SK-N-SH (cell line): ENCODE data around the gene NEAT1. TPM values are rescaled to one million over a fixed set of nuclear protein-coding genes. Genes with fewer than 3 reads are reported as not detected.

Experiments used
- CTCF ChIA-PET: fragments of 300-600, 350-600 bp; formaldehyde crosslinking; extraction: SDS; loops from one replicate; lab custom pipeline; 2021; lab: Yijun Ruan, JAX
- POLR2A ChIA-PET: fragments of 350-600 bp; sonication (Branson Sonifier 250); formaldehyde crosslinking; extraction: SDS; loops from one replicate; lab custom pipeline; 2020; ENCODE audit warnings: antibody characterized with exemption, inconsistent platforms; lab: Yijun Ruan, JAX
- DNase-seq: peaks from one replicate; pipeline ENCODE4 v3.0.0; 2012
- H2AFZ ChIP-seq: fragments of 200-600 bp; sonication (generic); 2 replicates; pipeline ENCODE4 v1.8.1; 2016; ENCODE audit warnings: antibody characterized with exemption, mild to moderate bottlenecking, low read depth
- H3F3A ChIP-seq: fragments of 200-600 bp; sonication (generic); replicated peaks from 2 replicates; pipeline ENCODE3; 2016; ENCODE audit warnings: antibody characterized with exemption, mild to moderate bottlenecking; ENCODE audit not compliant: insufficient read depth
- H3K27ac ChIP-seq, 2 experiments: fragments of 200-500 bp in 1 of 2; fragments of 200-600 bp in 1 of 2; sonication (Bioruptor generic) in 1 of 2; sonication (generic), shearing (Covaris generic) in 1 of 2; 2 replicates each; pipeline versions ENCODE4 v1.5.1 to v1.6.1; 2014 to 2016; ENCODE audit warnings: low read depth in 2 of 2, inconsistent platforms in 1 of 2, low read length in 1 of 2, mild to moderate bottlenecking in 1 of 2, mixed read lengths in 1 of 2
- H3K27me3 ChIP-seq: fragments of 200-600 bp; sonication (generic), shearing (Covaris generic); 2 replicates; pipeline ENCODE4 v1.6.1; 2016; ENCODE audit warnings: mixed run types; ENCODE audit not compliant: insufficient read depth
- H3K36me3 ChIP-seq, 2 experiments: fragments of 200-500 bp in 1 of 2; fragments of 200-600 bp in 1 of 2; sonication (Bioruptor generic) in 1 of 2; sonication (generic) in 1 of 2; replicated peaks in 1 of 2; 2 replicates each; pipeline versions ENCODE3 to v1.5.1; 2014 to 2016; ENCODE audit warnings: low read length in 1 of 2, mild to moderate bottlenecking in 1 of 2; ENCODE audit not compliant: insufficient read depth in 2 of 2, control insufficient read depth in 1 of 2
- H3K4me1 ChIP-seq, 2 experiments: fragments of 200-500 bp in 1 of 2; fragments of 200-600 bp in 1 of 2; sonication (Bioruptor generic) in 1 of 2; sonication (generic), shearing (Covaris generic) in 1 of 2; 2 replicates each; pipeline versions ENCODE4 v1.5.1 to v1.6.1; 2014 to 2016; ENCODE audit warnings: low read depth in 1 of 2, low read length in 1 of 2, mixed run types in 1 of 2; ENCODE audit not compliant: insufficient read depth in 2 of 2, control insufficient read depth in 1 of 2
- H3K4me2 ChIP-seq: fragments of 200-600 bp; sonication (generic), shearing (Covaris generic); 2 replicates; pipeline ENCODE4 v1.6.1; 2017; ENCODE audit warnings: mixed run types
- H3K4me3 ChIP-seq, 2 experiments: fragments of 200-500 bp in 1 of 2; fragments of 200-600 bp in 1 of 2; sonication (Bioruptor generic) in 1 of 2; sonication (generic), shearing (Covaris generic) in 1 of 2; 2 replicates each; pipeline versions ENCODE4 v1.5.1 to v1.8.1; 2014 to 2016; ENCODE audit warnings: low read depth in 2 of 2, inconsistent platforms in 1 of 2, low read length in 1 of 2, mild to moderate bottlenecking in 1 of 2, mixed read lengths in 1 of 2, moderate library complexity in 1 of 2
- H3K79me2 ChIP-seq: fragments of 200-600 bp; sonication (generic); 2 replicates; pipeline ENCODE4 v1.8.1; 2017; ENCODE audit warnings: mild to moderate bottlenecking; ENCODE audit not compliant: insufficient read depth
- H3K9ac ChIP-seq: fragments of 200-600 bp; sonication (generic); 2 replicates; pipeline ENCODE4 v1.6.1; 2017; ENCODE audit warnings: mixed run types
- H3K9me2 ChIP-seq: fragments of 200-600 bp; sonication (generic); 2 replicates; pipeline ENCODE4 v1.6.1; 2017; ENCODE audit warnings: mixed run types
- H3K9me3 ChIP-seq: fragments of 200-600 bp; sonication (generic); 2 replicates; pipeline ENCODE4 v1.6.1; 2017; ENCODE audit warnings: mixed run types, mild to moderate bottlenecking, moderate library complexity
- H4K20me1 ChIP-seq: fragments of 200-600 bp; sonication (generic); 2 replicates; pipeline ENCODE4 v1.6.1; 2017; ENCODE audit warnings: mild to moderate bottlenecking, mixed run types; ENCODE audit not compliant: insufficient read depth
- CHD2 ChIP-seq: fragments of 150-350 bp; IDR thresholded peaks from 2 replicates; pipeline ENCODE4 v1.6.1; 2018; ENCODE audit warnings: low read length; ENCODE audit not compliant: partially characterized antibody
- ELF1 ChIP-seq: IDR thresholded peaks from 2 replicates; pipeline ENCODE4 v1.4.0; 2012
- EP300 ChIP-seq, 2 experiments: IDR thresholded peaks; 2 replicates each; pipeline versions ENCODE4 v1.4.0 to v1.6.1; 2012; ENCODE audit warnings: borderline replicate concordance in 1 of 2, low read depth in 1 of 2, low read length in 1 of 2
- FOSL2 ChIP-seq: IDR thresholded peaks from 2 replicates; pipeline ENCODE4 v1.4.0; 2012; ENCODE audit warnings: low read depth, mild to moderate bottlenecking, moderate library complexity, borderline replicate concordance
- GABPA ChIP-seq: IDR thresholded peaks from 2 replicates; pipeline ENCODE4 v1.4.0; 2012; ENCODE audit warnings: low read depth, mild to moderate bottlenecking
- GATA2 ChIP-seq: sonication (generic); formaldehyde crosslinking; IDR thresholded peaks from 2 replicates; pipeline ENCODE4 v1.5.0; 2020; ENCODE audit warnings: mild to moderate bottlenecking, missing genetic modification reagents
- JUND ChIP-seq: IDR thresholded peaks from 2 replicates; pipeline ENCODE4 v1.4.0; 2012
- MEF2A ChIP-seq: IDR thresholded peaks from 2 replicates; pipeline ENCODE4 v1.4.0; 2012; ENCODE audit warnings: low read depth, borderline replicate concordance
- NRF1 ChIP-seq: IDR thresholded peaks from 2 replicates; pipeline ENCODE4 v1.6.1; 2012; ENCODE audit warnings: low read depth, mild to moderate bottlenecking, low read length
- POLR2AphosphoS5 ChIP-seq: IDR thresholded peaks from 2 replicates; pipeline ENCODE4 v1.6.1; 2012; ENCODE audit warnings: low read depth, low read length
- RAD21 ChIP-seq: IDR thresholded peaks from 2 replicates; pipeline ENCODE4 v1.6.1; 2012; ENCODE audit warnings: mild to moderate bottlenecking, low read length
- SIN3A ChIP-seq: IDR thresholded peaks from 2 replicates; pipeline ENCODE4 v1.6.1; 2012; ENCODE audit warnings: low read depth, mild to moderate bottlenecking, low read length, moderate library complexity, borderline replicate concordance
- TAF1 ChIP-seq: IDR thresholded peaks from 2 replicates; pipeline ENCODE4 v1.6.1; 2012; ENCODE audit warnings: low read depth, mild to moderate bottlenecking, low read length, moderate library complexity, borderline replicate concordance
- TCF12 ChIP-seq: IDR thresholded peaks from 2 replicates; pipeline ENCODE4 v1.4.0; 2012
- WGBS: methylation state at CpG from one replicate; pipeline ENCODE4 v1.1.6; 2017; ENCODE audit warnings: low lambda C conversion rate; 5-methylcytosine and 5-hydroxymethylcytosine counted together
- polyA plus RNA-seq, 3 experiments: library from polyadenylated mRNA; depleted of rRNA; stranded (reverse); fragments of >200 nt; gene quantifications; 2 replicates each; pipeline ENCODE4 v1.2.3, GENCODE V29; 2012
- TF ChIP-seq, protein P1 (sequence below): fragments of 150-350 bp; IDR thresholded peaks from 2 replicates; pipeline ENCODE4 v1.6.1; 2016; ENCODE audit warnings: mild to moderate bottlenecking, low read depth, low read length
- TF ChIP-seq, protein P2 (sequence below): IDR thresholded peaks from 2 replicates; pipeline ENCODE4 v1.4.0; 2012; ENCODE audit warnings: low read depth

Gene NEAT1
- polyA plus RNA-seq, 1 of the 3 experiments (the other 2 are of a cell fraction): 435 TPM

DNA sequence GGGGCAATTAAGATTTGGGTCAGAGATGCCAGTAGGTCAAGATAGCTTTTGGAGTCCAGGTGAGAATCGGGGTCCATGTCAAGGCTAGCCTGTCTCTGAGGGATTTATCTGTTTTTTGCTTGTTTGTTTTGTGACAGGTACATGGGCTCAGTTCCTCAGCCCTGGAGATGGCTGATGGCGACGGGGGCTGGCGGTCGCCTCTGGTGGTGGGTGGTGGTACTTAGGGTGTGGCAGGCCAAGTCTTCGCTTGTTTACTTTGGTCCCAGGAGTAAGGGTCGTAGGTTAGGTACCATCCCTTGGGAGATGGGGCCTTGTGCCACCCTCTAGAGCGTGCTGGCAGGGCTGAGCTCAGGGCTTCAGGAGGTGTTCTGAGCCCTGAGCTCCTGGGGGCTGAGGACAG lies 44.8 kb upstream of the NEAT1 start:
- peaks cover 7 to 40% of the 10 kb centered on the region in 2 experiments; a peak in 2 of 4 replicates for H3K4me1 ChIP-seq
- DNase-seq: no peak
- WGBS: 79% methylated on average over 8 of the region's 8 CpGs
- H3K9me2 ChIP-seq: no peaks in the 10 kb centered on the region
- no peaks in the 10 kb centered on the region for H3K9me3 ChIP-seq
- ChIA-PET CTCF (interaction anchor here (0.9 to 4.1 kb wide), 7 partner anchors 11 to 143 kb away, joined by 3 to 31 read pairs (median 4); no protein-coding TSS in a partner anchor), POLR2A (no interaction called here)
- no peaks in the 10 kb centered on the region for H3K27me3 ChIP-seq
- H3K27ac ChIP-seq: no peak overlapping the region
- TF ChIP-seq FOSL2 (no peak), TAF1 (no peak), SIN3A (no peak), TCF12 (no peak), GATA2 (CRISPR knock-in tag) (no peak), JUND (no peak), NRF1 (no peak), CHD2 (no peak), RAD21 (no peak), EP300 (IDR thresholded peaks at IDR 0.05; ENCODE audit: borderline replicate concordance in 1 of 2, low read depth in 1 of 2, low read length in 1 of 2) (no peak), GABPA (no peak), ELF1 (no peak), POLR2AphosphoS5 (no peak), MEF2A (no peak)
- TF ChIP-seq, protein P1, sequence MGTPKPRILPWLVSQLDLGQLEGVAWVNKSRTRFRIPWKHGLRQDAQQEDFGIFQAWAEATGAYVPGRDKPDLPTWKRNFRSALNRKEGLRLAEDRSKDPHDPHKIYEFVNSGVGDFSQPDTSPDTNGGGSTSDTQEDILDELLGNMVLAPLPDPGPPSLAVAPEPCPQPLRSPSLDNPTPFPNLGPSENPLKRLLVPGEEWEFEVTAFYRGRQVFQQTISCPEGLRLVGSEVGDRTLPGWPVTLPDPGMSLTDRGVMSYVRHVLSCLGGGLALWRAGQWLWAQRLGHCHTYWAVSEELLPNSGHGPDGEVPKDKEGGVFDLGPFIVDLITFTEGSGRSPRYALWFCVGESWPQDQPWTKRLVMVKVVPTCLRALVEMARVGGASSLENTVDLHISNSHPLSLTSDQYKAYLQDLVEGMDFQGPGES: no peak
- TF ChIP-seq, protein P2, sequence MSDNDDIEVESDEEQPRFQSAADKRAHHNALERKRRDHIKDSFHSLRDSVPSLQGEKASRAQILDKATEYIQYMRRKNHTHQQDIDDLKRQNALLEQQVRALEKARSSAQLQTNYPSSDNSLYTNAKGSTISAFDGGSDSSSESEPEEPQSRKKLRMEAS: no peak
- H4K20me1 ChIP-seq: no peaks in the 10 kb centered on the region
- peaks cover 14% of the 10 kb centered on the region for H3K79me2 ChIP-seq
- H3F3A ChIP-seq: peaks cover 14% of the 10 kb centered on the region
- H3K9ac ChIP-seq: no peak overlapping the region
- H3K4me2 ChIP-seq: no peak overlapping the region
- H3K36me3 ChIP-seq: no peaks in the 10 kb centered on the region
- H2AFZ ChIP-seq: no peak overlapping the region
- no peak overlapping the region for H3K4me3 ChIP-seq

DNA sequence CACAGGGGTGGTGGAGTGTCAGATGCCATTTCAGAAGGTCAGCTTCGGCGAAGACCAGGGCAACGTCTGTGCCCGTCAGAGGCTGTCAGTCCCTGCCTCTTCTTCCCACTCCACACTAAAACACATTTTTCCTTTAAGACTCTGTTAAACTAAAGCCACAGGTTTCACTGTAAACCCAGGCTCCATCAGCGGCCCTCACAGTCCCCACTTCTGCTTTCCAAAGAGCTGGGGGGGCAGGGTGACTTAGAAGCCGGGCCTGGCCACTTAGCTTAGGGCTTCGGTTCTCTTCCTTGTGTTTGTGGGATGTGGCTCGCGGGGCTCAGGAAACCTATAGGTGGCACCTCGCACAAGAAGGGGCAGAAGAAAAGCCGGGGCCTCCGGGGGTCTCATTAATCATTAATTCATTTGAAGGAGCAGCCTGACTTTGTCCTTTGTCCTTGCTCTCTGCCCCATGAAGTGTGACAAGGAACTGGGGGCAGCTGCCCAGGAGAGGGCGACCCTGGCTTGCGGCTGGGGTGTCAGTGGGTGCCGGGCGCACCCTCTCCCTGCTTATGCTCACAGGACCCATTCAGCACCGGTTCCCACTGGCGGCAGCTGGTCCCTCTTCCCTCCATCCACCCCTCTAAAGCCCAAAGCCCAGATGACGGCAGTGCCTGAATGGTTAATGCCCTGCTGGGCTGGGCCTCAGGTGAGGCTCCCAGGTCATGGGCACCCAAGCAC lies 44.2 kb upstream of the NEAT1 start:
- CTCF ChIA-PET: interaction anchor here (0.9 to 4.1 kb wide), 7 partner anchors 11 to 142 kb away, joined by 3 to 31 read pairs (median 4); no protein-coding TSS in a partner anchor
- no peaks in the 10 kb centered on the region for H3K36me3 ChIP-seq
- peaks cover 14% of the 10 kb centered on the region for H3K79me2 ChIP-seq
- no peaks in the 10 kb centered on the region for H3K9me2 ChIP-seq
- POLR2A ChIA-PET: interaction anchor here (0.6 kb wide), 1 partner anchor 128 kb away, joined by 3 read pairs; no protein-coding TSS in a partner anchor
- no peaks in the 10 kb centered on the region for H3K27me3 ChIP-seq
- TF ChIP-seq EP300 (IDR thresholded peaks at IDR 0.05; ENCODE audit: borderline replicate concordance in 1 of 2, low read depth in 1 of 2, low read length in 1 of 2) (no peak), RAD21 (peak; percentile 19; the same call in 1 of the 2 replicates)
- H4K20me1 ChIP-seq: no peaks in the 10 kb centered on the region
- no peak overlapping the region for H3K9ac ChIP-seq
- H3K4me3 ChIP-seq: no peak overlapping the region
- H3K9me3 ChIP-seq: no peaks in the 10 kb centered on the region
- peaks cover 20% of the 10 kb centered on the region for H3F3A ChIP-seq
- WGBS: 86% methylated on average over 13 of the region's 19 CpGs
- H2AFZ ChIP-seq: no peak overlapping the region
- no peak for DNase-seq
- peaks cover 13 to 46% of the 10 kb centered on the region in 2 experiments; a peak in 3 of 4 replicates for H3K4me1 ChIP-seq
- no peak overlapping the region for H3K27ac ChIP-seq
- no peak overlapping the region for H3K4me2 ChIP-seq
